Natural killer cell treated with Interleukin-12 subunit alpha and Interleukin-12 subunit beta and Interleukin-15 and Interleukin-18, amount 100 ng/mL, for 72 hours (primary cell): ENCODE results near the gene IRAK2. TPM values are rescaled to one million over a fixed set of nuclear protein-coding genes. Genes with fewer than 3 reads are reported as not detected.

Experiments used
- ATAC-seq, 2 donors: fragments of 150-1000 bp; cut with Tn5 transposase in 1 of 2; sonication (Bioruptor Pico), chemical (Tn5 transposase) in 1 of 2; 2 replicates each; pipeline ENCODE4 v1.10.0; 2021
- DNase-seq: peaks from one replicate; pipeline ENCODE4 v3.0.0; 2022; ENCODE audit warnings: low spot score
- H3K27ac Mint-ChIP-seq, 2 donors: 1 replicate in 1 of 2; 2 replicates in 1 of 2; pipeline ENCODE4 v1.8.0; 2022; ENCODE audit warnings: mixed read lengths in 2 of 2, mild to moderate bottlenecking in 1 of 2, moderate library complexity in 1 of 2
- H3K27me3 Mint-ChIP-seq, 2 donors: 1 replicate in 1 of 2; 2 replicates in 1 of 2; pipeline ENCODE4 v1.8.0; 2022; ENCODE audit warnings: mixed read lengths in 2 of 2
- H3K36me3 Mint-ChIP-seq: one replicate; pipeline ENCODE4 v1.8.0; 2022; ENCODE audit warnings: mixed read lengths
- H3K4me1 Mint-ChIP-seq, 2 donors: 1 replicate in 1 of 2; 2 replicates in 1 of 2; pipeline ENCODE4 v1.8.0; 2022; ENCODE audit warnings: low read depth in 2 of 2, mixed read lengths in 2 of 2, mild to moderate bottlenecking in 1 of 2
- H3K4me3 Mint-ChIP-seq: one replicate; pipeline ENCODE4 v1.8.0; 2022; ENCODE audit warnings: mixed read lengths
- H3K9me3 Mint-ChIP-seq: 2 replicates; pipeline ENCODE4 v1.8.0; 2022; ENCODE audit warnings: mixed read lengths
- total RNA-seq, 2 donors: library from RNA; stranded (reverse); gene quantifications; one replicate each; pipeline ENCODE4 v1.2.3, GENCODE V29; 2022

The IRAK2 gene
- total RNA-seq, 2 donors from 2014 or later = 35.1 to 78.4 TPM

GRCh38 chr3:10205451-10206165 is 40.9 kb downstream of the IRAK2 start:
- peaks cover 26% of the 10 kb centered on the region for H3K36me3 Mint-ChIP-seq
- ATAC-seq (peak; percentile 60 to 79), DNase-seq (no peak)
- H3K4me1 Mint-ChIP-seq = peaks cover 26 to 36% of the 10 kb centered on the region in 2 donors
- H3K27me3 Mint-ChIP-seq = no peaks in the 10 kb centered on the region
- H3K9me3 Mint-ChIP-seq = no peaks in the 10 kb centered on the region
- H3K4me3 Mint-ChIP-seq = peak overlapping the region; percentile 44
- peak overlapping the region; percentile 53 to 97 for H3K27ac Mint-ChIP-seq

- Mint-ChIP-seq H3K4me1 (peaks cover 22 to 33% of the 10 kb centered on the region in 2 donors), H3K27me3 (no peaks in the 10 kb centered on the region), H3K4me3 (no peak overlapping the region), H3K9me3 (no peaks in the 10 kb centered on the region), H3K27ac (peak overlapping the region; percentile 53 to 97), H3K36me3 (peaks cover 21% of the 10 kb centered on the region)
- no peak for ATAC-seq
- DNase-seq = no peak
Measured at GRCh38 chr3:10206166-10206511, 41.4 kb downstream of the IRAK2 start.

- Mint-ChIP-seq H3K27me3 (no peaks in the 10 kb centered on the region), H3K36me3 (peaks cover 40% of the 10 kb centered on the region), H3K4me1 (peaks cover 8 to 20% of the 10 kb centered on the region in 2 donors), H3K4me3 (no peak overlapping the region), H3K9me3 (no peaks in the 10 kb centered on the region), H3K27ac (peak overlapping the region in 1 of 2 donors; percentile 45)
- DNase-seq (no peak), ATAC-seq (no peak)
Measured at GRCh38 chr3:10213156-10213792, 48.6 kb downstream of the IRAK2 start.

GRCh38 chr3:10215578-10216368 is 51.1 kb downstream of the IRAK2 start:
- Mint-ChIP-seq H3K27ac (peak overlapping the region; percentile 50 to 63), H3K4me1 (peaks cover 14 to 26% of the 10 kb centered on the region in 2 donors), H3K9me3 (no peaks in the 10 kb centered on the region), H3K4me3 (no peak overlapping the region), H3K27me3 (no peaks in the 10 kb centered on the region), H3K36me3 (peaks cover 35% of the 10 kb centered on the region)
- DNase-seq (no peak), ATAC-seq (no peak)

- H3K27me3 Mint-ChIP-seq = no peaks in the 10 kb centered on the region
- H3K9me3 Mint-ChIP-seq = no peaks in the 10 kb centered on the region
- peak overlapping the region in 1 of 2 donors; percentile 53 for H3K27ac Mint-ChIP-seq
- peaks cover 33% of the 10 kb centered on the region for H3K36me3 Mint-ChIP-seq
- H3K4me3 Mint-ChIP-seq = no peak overlapping the region
- DNase-seq (no peak), ATAC-seq (no peak)
- peaks cover 22 to 31% of the 10 kb centered on the region in 2 donors for H3K4me1 Mint-ChIP-seq
Measured at GRCh38 chr3:10217359-10217758, 52.6 kb downstream of the IRAK2 start.

- Mint-ChIP-seq H3K4me1 (peaks cover 46% of the 10 kb centered on the region in 2 donors), H3K4me3 (no peak overlapping the region), H3K9me3 (peaks cover 2% of the 10 kb centered on the region), H3K36me3 (peaks cover 45% of the 10 kb centered on the region), H3K27me3 (no peaks in the 10 kb centered on the region), H3K27ac (peak overlapping the region; percentile 84 to 92)
- DNase-seq = no peak
- ATAC-seq = no peak
Measured at GRCh38 chr3:10219737-10220136, 55.0 kb downstream of the IRAK2 start.

GRCh38 chr3:10223676-10224639 is 59.2 kb downstream of the IRAK2 start:
- peaks cover 22% of the 10 kb centered on the region for H3K36me3 Mint-ChIP-seq
- H3K9me3 Mint-ChIP-seq = peaks cover 3% of the 10 kb centered on the region
- peaks cover 53 to 55% of the 10 kb centered on the region in 2 donors for H3K4me1 Mint-ChIP-seq
- peak overlapping the region; percentile 87 for H3K4me3 Mint-ChIP-seq
- no peaks in the 10 kb centered on the region for H3K27me3 Mint-ChIP-seq
- DNase-seq (no peak), ATAC-seq (peak; percentile 59 to 71)
- peak overlapping the region; percentile 84 to 92 for H3K27ac Mint-ChIP-seq

- no peaks in the 10 kb centered on the region for H3K27me3 Mint-ChIP-seq
- H3K36me3 Mint-ChIP-seq = peaks cover 18% of the 10 kb centered on the region
- H3K27ac Mint-ChIP-seq = peak overlapping the region; percentile 84 to 92
- H3K4me1 Mint-ChIP-seq = peaks cover 51 to 55% of the 10 kb centered on the region in 2 donors
- H3K9me3 Mint-ChIP-seq = peaks cover 3% of the 10 kb centered on the region
- peak; percentile 86 for DNase-seq
- peak overlapping the region; percentile 87 for H3K4me3 Mint-ChIP-seq
- peak; percentile 73 to 78 for ATAC-seq
Measured at GRCh38 chr3:10224794-10225665, 60.3 kb downstream of the IRAK2 start.

GRCh38 chr3:10226293-10226692 is 61.6 kb downstream of the IRAK2 start:
- ATAC-seq (no peak), DNase-seq (no peak)
- peaks cover 18% of the 10 kb centered on the region for H3K36me3 Mint-ChIP-seq
- H3K4me3 Mint-ChIP-seq = no peak overlapping the region
- no peak overlapping the region for H3K27ac Mint-ChIP-seq
- peaks cover 41 to 46% of the 10 kb centered on the region in 2 donors for H3K4me1 Mint-ChIP-seq
- no peaks in the 10 kb centered on the region for H3K27me3 Mint-ChIP-seq
- H3K9me3 Mint-ChIP-seq = peaks cover 3% of the 10 kb centered on the region

GRCh38 chr3:10228248-10228950 is 63.7 kb downstream of the IRAK2 start:
- Mint-ChIP-seq H3K4me1 (peaks cover 39 to 40% of the 10 kb centered on the region in 2 donors), H3K27ac (peak overlapping the region; percentile 79 to 94), H3K4me3 (peak overlapping the region; percentile 61), H3K27me3 (no peaks in the 10 kb centered on the region), H3K36me3 (peaks cover 18% of the 10 kb centered on the region), H3K9me3 (peaks cover 3% of the 10 kb centered on the region)
- ATAC-seq (peak; percentile 74 to 79), DNase-seq (peak; percentile 78)

GRCh38 chr3:10229576-10229975 is 64.9 kb downstream of the IRAK2 start:
- peaks cover 28 to 30% of the 10 kb centered on the region in 2 donors for H3K4me1 Mint-ChIP-seq
- peak overlapping the region; percentile 79 to 94 for H3K27ac Mint-ChIP-seq

GRCh38 chr3:10232137-10232536 is 67.4 kb downstream of the IRAK2 start:
- Mint-ChIP-seq H3K27ac (peak overlapping the region; percentile 23 to 76), H3K36me3 (peaks cover 12% of the 10 kb centered on the region), H3K27me3 (no peaks in the 10 kb centered on the region), H3K9me3 (no peaks in the 10 kb centered on the region), H3K4me1 (peaks cover 22 to 26% of the 10 kb centered on the region in 2 donors), H3K4me3 (peak overlapping the region; percentile 68)
- DNase-seq = no peak
- ATAC-seq = peak; percentile 62 to 76

More at GRCh38 chr3:10229576-10229975, 64.9 kb downstream of the IRAK2 start:
- peaks cover 3% of the 10 kb centered on the region for H3K9me3 Mint-ChIP-seq
- peaks cover 12% of the 10 kb centered on the region for H3K36me3 Mint-ChIP-seq
- no peaks in the 10 kb centered on the region for H3K27me3 Mint-ChIP-seq
- no peak for DNase-seq
- peak overlapping the region; percentile 61 for H3K4me3 Mint-ChIP-seq
- ATAC-seq = no peak
